ENCODE measurements around the gene ANO6.

DNA sequence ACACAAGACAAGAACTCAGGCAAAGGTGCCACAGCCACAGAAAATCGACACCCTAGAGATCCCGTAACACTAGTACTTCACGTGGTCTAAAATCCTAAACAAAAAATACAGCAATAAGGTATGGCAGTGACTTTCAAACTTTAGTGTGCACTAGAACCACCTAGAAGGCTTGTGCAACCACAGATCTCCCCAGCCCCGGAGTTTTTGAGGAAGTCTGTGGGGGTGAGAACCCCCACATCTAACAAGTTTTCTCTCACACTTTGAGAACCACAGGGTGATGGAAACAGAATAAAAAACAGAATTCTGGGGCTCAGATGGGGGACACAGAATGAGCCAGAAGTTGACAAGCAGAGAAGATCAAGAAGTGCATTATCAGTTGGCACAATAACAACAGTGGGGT, 254.0 kb downstream of the ANO6 start:
- TF ChIP-seq, protein P1, sequence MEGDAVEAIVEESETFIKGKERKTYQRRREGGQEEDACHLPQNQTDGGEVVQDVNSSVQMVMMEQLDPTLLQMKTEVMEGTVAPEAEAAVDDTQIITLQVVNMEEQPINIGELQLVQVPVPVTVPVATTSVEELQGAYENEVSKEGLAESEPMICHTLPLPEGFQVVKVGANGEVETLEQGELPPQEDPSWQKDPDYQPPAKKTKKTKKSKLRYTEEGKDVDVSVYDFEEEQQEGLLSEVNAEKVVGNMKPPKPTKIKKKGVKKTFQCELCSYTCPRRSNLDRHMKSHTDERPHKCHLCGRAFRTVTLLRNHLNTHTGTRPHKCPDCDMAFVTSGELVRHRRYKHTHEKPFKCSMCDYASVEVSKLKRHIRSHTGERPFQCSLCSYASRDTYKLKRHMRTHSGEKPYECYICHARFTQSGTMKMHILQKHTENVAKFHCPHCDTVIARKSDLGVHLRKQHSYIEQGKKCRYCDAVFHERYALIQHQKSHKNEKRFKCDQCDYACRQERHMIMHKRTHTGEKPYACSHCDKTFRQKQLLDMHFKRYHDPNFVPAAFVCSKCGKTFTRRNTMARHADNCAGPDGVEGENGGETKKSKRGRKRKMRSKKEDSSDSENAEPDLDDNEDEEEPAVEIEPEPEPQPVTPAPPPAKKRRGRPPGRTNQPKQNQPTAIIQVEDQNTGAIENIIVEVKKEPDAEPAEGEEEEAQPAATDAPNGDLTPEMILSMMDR (conservative IDR thresholded peaks at IDR 0.05; ENCODE audit: low read depth, low read length) = no peak
- no peak for TF ChIP-seq POLR2A (IDR thresholded peaks at IDR 0.05; ENCODE audit: low read depth, low read length)
- no peak for TF ChIP-seq SMC3 (IDR thresholded peaks at IDR 0.05; ENCODE audit: low read depth, low read length)
- TF ChIP-seq RAD21 (IDR thresholded peaks at IDR 0.05; ENCODE audit: low read length) = no peak
- no peak for TF ChIP-seq MAZ (IDR thresholded peaks at IDR 0.05; ENCODE audit: borderline replicate concordance, low read depth, low read length)
- TF ChIP-seq RFX5 (IDR thresholded peaks at IDR 0.05; ENCODE audit: low read depth, low read length) = no peak
- no peak for TF ChIP-seq CEBPB (IDR thresholded peaks at IDR 0.05; ENCODE audit: low read depth, low read length)
- TF ChIP-seq, protein P2, sequence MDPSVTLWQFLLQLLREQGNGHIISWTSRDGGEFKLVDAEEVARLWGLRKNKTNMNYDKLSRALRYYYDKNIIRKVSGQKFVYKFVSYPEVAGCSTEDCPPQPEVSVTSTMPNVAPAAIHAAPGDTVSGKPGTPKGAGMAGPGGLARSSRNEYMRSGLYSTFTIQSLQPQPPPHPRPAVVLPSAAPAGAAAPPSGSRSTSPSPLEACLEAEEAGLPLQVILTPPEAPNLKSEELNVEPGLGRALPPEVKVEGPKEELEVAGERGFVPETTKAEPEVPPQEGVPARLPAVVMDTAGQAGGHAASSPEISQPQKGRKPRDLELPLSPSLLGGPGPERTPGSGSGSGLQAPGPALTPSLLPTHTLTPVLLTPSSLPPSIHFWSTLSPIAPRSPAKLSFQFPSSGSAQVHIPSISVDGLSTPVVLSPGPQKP (IDR thresholded peaks at IDR 0.05; ENCODE audit: borderline replicate concordance, low read depth, low read length) = no peak
- no peak for TF ChIP-seq RCOR1 (IDR thresholded peaks at IDR 0.05; ENCODE audit: insufficient replicate concordance, low read length)
- TF ChIP-seq FOS (IDR thresholded peaks at IDR 0.05; ENCODE audit: low read depth, low read length) = no peak

Data from IMR-90 (cell line).